Cardiac septum (tissue), 1 donor: ENCODE measurements around the gene LUZP2. TPM values are rescaled to one million over a fixed set of nuclear protein-coding genes. Genes with fewer than 3 reads are reported as not detected.
"Not testable (repeated sequence)": the region's sequence is repeated elsewhere in the genome, so short reads cannot be mapped to it uniquely, and the experiment has no call there.

ENCODE experiments used
- DNase-seq: peaks from one replicate; pipeline ENCODE4 v3.0.0-alpha.2; 2020; ENCODE audit warnings: low spot score
- intact Hi-C: fragments of 100-400 bp; cut with DNase I; formaldehyde crosslinking; loops from one replicate; pipeline ENCODE4 v1.14.0; 2022
- total RNA-seq: library from RNA; stranded (reverse); fragmentation: NEBNext Ultra II Directional; extraction: Animal tissue kit (Norgen Biotek cat#: 25700); gene quantifications from one replicate; pipeline ENCODE4 v1.2.1, GENCODE V29; 2021
- donor health status: DM: no; HTN: no; CAD: no.

Gene LUZP2
- total RNA-seq, 1 donor from 2014 or later: 0.67 TPM

GRCh38 chr11:24872651-24873311 is 375.9 kb downstream of the LUZP2 start:
- intact Hi-C loops: no loop called here
- no peak for DNase-seq

GRCh38 chr11:24880962-24881361 is 384.1 kb downstream of the LUZP2 start:
- no peak for DNase-seq
- intact Hi-C loops: no loop called here

GRCh38 chr11:24885580-24886173 is 388.8 kb downstream of the LUZP2 start:
- intact Hi-C loops: no loop called here
- no peak for DNase-seq

GRCh38 chr11:24886880-24887619 is 390.2 kb downstream of the LUZP2 start:
- intact Hi-C loops: no loop called here
- no peak for DNase-seq

- no peak for DNase-seq
- intact Hi-C loops: no loop called here
Measured at GRCh38 chr11:24890426-24890825, 393.6 kb downstream of the LUZP2 start.

GRCh38 chr11:24891845-24892492 is 395.1 kb downstream of the LUZP2 start:
- DNase-seq, intact Hi-C loops: not testable (repeated sequence)

GRCh38 chr11:24896118-24896835 is 399.4 kb downstream of the LUZP2 start:
- intact Hi-C loops: no loop called here
- DNase-seq: no peak

- DNase-seq: no peak
- intact Hi-C loops: no loop called here
Measured at GRCh38 chr11:24900514-24900913, 403.7 kb downstream of the LUZP2 start.

GRCh38 chr11:24900960-24901549 is 404.2 kb downstream of the LUZP2 start:
- DNase-seq: no peak
- intact Hi-C loops: no loop called here

GRCh38 chr11:24903555-24903954 is 406.7 kb downstream of the LUZP2 start:
- no peak for DNase-seq
- intact Hi-C loops: no loop called here

GRCh38 chr11:24925091-24925490 is 428.2 kb downstream of the LUZP2 start:
- intact Hi-C loops: no loop called here
- DNase-seq: no peak

GRCh38 chr11:24932110-24933000 is 435.5 kb downstream of the LUZP2 start:
- DNase-seq: no peak
- intact Hi-C loops: no loop called here

GRCh38 chr11:24934733-24935439 is 438.0 kb downstream of the LUZP2 start:
- no peak for DNase-seq
- intact Hi-C loops: no loop called here

- DNase-seq: no peak
- intact Hi-C loops: no loop called here
Measured at GRCh38 chr11:24944891-24945290, 448.0 kb downstream of the LUZP2 start.

GRCh38 chr11:24949406-24949805 is 452.6 kb downstream of the LUZP2 start:
- intact Hi-C loops: no loop called here
- DNase-seq: no peak

- DNase-seq: no peak
- intact Hi-C loops: no loop called here
Measured at GRCh38 chr11:24963852-24964251, 467.0 kb downstream of the LUZP2 start.

GRCh38 chr11:24965748-24966147 is 468.9 kb downstream of the LUZP2 start:
- no peak for DNase-seq

GRCh38 chr11:24993903-24994302 is 497.1 kb downstream of the LUZP2 start:
- DNase-seq, intact Hi-C loops: not testable (repeated sequence)

More at GRCh38 chr11:24965748-24966147, 468.9 kb downstream of the LUZP2 start:
- intact Hi-C loops: no loop called here
